Pancreas (tissue), 10 donors: Measurements from ENCODE around the gene LETM1. TPM values are rescaled to one million over a fixed set of nuclear protein-coding genes. Genes with fewer than 3 reads are reported as not detected.

Source experiments
- ATAC-seq, 4 donors: fragments of 200-7000 bp; cut with Tn5 transposase; one replicate each; pipeline versions ENCODE4 v1.8.0 to v1.9.1; 2020; ENCODE audit warnings: mild to moderate bottlenecking in 4 of 4, moderate library complexity in 4 of 4
- DNase-seq, 6 donors: peaks; one replicate each; pipeline ENCODE4 v3.0.0-alpha.2; 2020
- FAIRE-seq: peaks from 2 replicates; lab custom pipeline; 2012; peaks lifted over from hg19 to GRCh38; lab: Jason Lieb, UNC
- H3K27ac ChIP-seq, 4 donors: fragments of 200-600 bp; sonication (generic); 1 replicate in 3 of 4; 2 replicates in 1 of 4; pipeline versions ENCODE4 v1.5.0 to v1.8.0; 2020
- H3K27me3 ChIP-seq, 4 donors: fragments of 200-600 bp; one replicate each; pipeline ENCODE4 v1.8.0; 2021
- H3K36me3 ChIP-seq, 3 donors: fragments of 200-600 bp; sonication (generic) in 1 of 3; one replicate each; pipeline versions ENCODE4 v1.5.0 to v1.8.0; 2020 to 2021
- H3K4me1 ChIP-seq, 3 donors: fragments of 200-600 bp; one replicate each; pipeline ENCODE4 v1.8.0; 2021
- H3K4me3 ChIP-seq, 4 donors: fragments of 200-600 bp; sonication (generic) in 2 of 4; one replicate each; pipeline versions ENCODE4 v1.5.0 to v1.8.0; 2020 to 2021
- H3K9me3 ChIP-seq, 4 donors: fragments of 200-600 bp; one replicate each; pipeline ENCODE4 v1.8.0; 2021
- WGBS, 2 donors: extraction: QIAGEN DNeasy Blood & Tissue Kit; methylation state at CpG; one replicate each; pipeline ENCODE4 v1.1.7; 2013; 5-methylcytosine and 5-hydroxymethylcytosine counted together
- intact Hi-C, 3 donors: fragments of 100-400 bp; cut with DNase I; formaldehyde crosslinking; loops; one replicate each; pipeline versions ENCODE4 v1.11.1 to v1.14.2; 2022
- polyA plus RNA-seq, 2 donors: library from polyadenylated mRNA; stranded (reverse); fragments of 200-250 nt; gene quantifications; one replicate each; pipeline ENCODE4 v1.2.3, GENCODE V29; 2013
- total RNA-seq, 6 donors: library from RNA; stranded (reverse); fragmentation: NEBNext Ultra II Directional in 4 of 6; extraction: Animal tissue kit (Norgen Biotek cat#: 25700) in 4 of 6; gene quantifications; one replicate each; pipeline versions ENCODE4 v1.2.1 to v1.2.4, GENCODE V29; 2021 to 2023
- TF ChIP-seq, protein P1 (sequence below), 4 donors: fragments of 200-600 bp; sonication (generic) in 3 of 4; IDR thresholded peaks; one replicate each; pipeline versions ENCODE4 v1.5.0 to v1.8.0; 2021; ENCODE audit warnings: antibody characterized with exemption in 4 of 4
- donor health status: healthy with polysubstance abuse.
- donor health status: DM: no; HTN: no; CAD: no; lungs with moderate emphysema.
- donor health status: DM: no; HTN: no; CAD: no.
- donor health status: control.
- donor health status: control.
- donor health status: Bipolar disorder and iron deficiency.
- donor health status: DM: yes; HTN: yes; CAD: no.
- donor health status: DM: no; HTN: no; CAD: no.
- donor health status: DM: no; HTN: no; CAD: no.
- donor health status: DM: yes; HTN: yes; CAD: no.

Gene LETM1
- total and polyA plus RNA-seq, 8 donors = 13.0 to 28.0 (median 19.3) TPM

GRCh38 chr4:1833307-1834046, 22.5 kb downstream of the LETM1 start:
- no peak for FAIRE-seq
- Histone ChIP-seq H3K27ac (no peak overlapping the region), H3K4me1 (no peaks in the 10 kb centered on the region), H3K9me3 (no peaks in the 10 kb centered on the region), H3K27me3 (no peaks in the 10 kb centered on the region), H3K36me3 (peaks cover 3 to 36% (median 11%) of the 10 kb centered on the region in 3 donors), H3K4me3 (no peak overlapping the region)
- no peak for ATAC-seq
- TF ChIP-seq, protein P1, sequence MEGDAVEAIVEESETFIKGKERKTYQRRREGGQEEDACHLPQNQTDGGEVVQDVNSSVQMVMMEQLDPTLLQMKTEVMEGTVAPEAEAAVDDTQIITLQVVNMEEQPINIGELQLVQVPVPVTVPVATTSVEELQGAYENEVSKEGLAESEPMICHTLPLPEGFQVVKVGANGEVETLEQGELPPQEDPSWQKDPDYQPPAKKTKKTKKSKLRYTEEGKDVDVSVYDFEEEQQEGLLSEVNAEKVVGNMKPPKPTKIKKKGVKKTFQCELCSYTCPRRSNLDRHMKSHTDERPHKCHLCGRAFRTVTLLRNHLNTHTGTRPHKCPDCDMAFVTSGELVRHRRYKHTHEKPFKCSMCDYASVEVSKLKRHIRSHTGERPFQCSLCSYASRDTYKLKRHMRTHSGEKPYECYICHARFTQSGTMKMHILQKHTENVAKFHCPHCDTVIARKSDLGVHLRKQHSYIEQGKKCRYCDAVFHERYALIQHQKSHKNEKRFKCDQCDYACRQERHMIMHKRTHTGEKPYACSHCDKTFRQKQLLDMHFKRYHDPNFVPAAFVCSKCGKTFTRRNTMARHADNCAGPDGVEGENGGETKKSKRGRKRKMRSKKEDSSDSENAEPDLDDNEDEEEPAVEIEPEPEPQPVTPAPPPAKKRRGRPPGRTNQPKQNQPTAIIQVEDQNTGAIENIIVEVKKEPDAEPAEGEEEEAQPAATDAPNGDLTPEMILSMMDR (IDR thresholded peaks at IDR 0.05) = no peak
- WGBS, 2 donors = 93 to 95% methylated on average over 14 of the region's 14 CpGs
- no peak for DNase-seq
- intact Hi-C loops = no loop called here

DNA sequence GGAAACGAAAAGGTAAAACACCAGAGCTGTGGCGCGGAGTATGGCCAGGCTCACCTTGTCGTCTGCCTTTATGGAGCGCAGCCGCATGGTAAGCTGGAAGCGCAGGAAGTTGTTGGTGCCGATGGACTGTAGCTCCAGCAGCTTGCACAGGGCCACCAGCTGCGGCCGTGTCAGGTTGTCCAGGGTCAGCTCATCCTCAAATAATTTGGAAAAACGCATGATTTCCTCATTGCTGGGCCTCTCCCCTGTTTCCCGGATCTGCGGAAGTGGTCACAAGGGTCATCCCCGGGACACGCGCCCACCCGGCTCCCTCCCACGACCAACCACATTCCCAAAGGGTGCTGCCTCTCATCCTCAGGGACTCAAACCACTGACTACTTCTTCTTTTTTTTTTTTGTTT, 23.3 kb downstream of the LETM1 start:
- no peak for ATAC-seq
- TF ChIP-seq, protein P1 (IDR thresholded peaks at IDR 0.05) = no peak
- DNase-seq = no peak
- FAIRE-seq = no peak
- WGBS, 2 donors = 92 to 93% methylated on average over 18 of the region's 18 CpGs
- Histone ChIP-seq H3K36me3 (peaks cover 3 to 36% (median 11%) of the 10 kb centered on the region in 3 donors), H3K27ac (no peak overlapping the region), H3K9me3 (no peaks in the 10 kb centered on the region), H3K27me3 (no peaks in the 10 kb centered on the region), H3K4me1 (no peaks in the 10 kb centered on the region), H3K4me3 (no peak overlapping the region)
- intact Hi-C loops = no loop called here

DNA sequence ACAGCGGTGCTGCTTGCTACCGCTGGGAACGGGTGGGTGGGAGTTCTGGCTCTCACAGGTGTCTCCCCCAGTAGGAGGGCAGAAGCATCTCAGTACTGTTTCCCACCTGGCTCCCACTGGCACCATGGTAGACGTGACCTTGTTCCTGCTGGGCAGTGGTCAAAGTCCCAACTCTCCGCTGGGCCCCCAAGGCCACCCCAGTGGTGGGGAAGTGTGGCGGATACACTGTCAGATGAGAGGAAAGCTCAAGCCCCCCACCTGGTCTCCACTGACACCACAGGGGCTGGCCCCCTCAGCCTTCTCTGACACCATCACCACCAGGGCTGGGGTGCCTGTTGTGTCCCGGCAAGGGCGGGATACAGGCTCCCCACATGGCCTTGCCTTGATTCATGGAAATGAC, 24.6 kb downstream of the LETM1 start:
- Histone ChIP-seq H3K4me3 (no peak overlapping the region), H3K27ac (no peak overlapping the region), H3K9me3 (no peaks in the 10 kb centered on the region), H3K27me3 (no peaks in the 10 kb centered on the region), H3K36me3 (peaks cover 3 to 36% (median 11%) of the 10 kb centered on the region in 3 donors), H3K4me1 (no peaks in the 10 kb centered on the region)
- intact Hi-C loops = no loop called here
- FAIRE-seq (no peak), ATAC-seq (no peak), DNase-seq (no peak)
- 92 to 94% methylated on average over 8 of the region's 8 CpGs for WGBS, 2 donors
- TF ChIP-seq, protein P1 (IDR thresholded peaks at IDR 0.05) = no peak

- intact Hi-C loops = no loop called here
- Histone ChIP-seq H3K9me3 (no peaks in the 10 kb centered on the region), H3K4me3 (no peak overlapping the region), H3K27me3 (no peaks in the 10 kb centered on the region), H3K4me1 (no peaks in the 10 kb centered on the region), H3K36me3 (peaks cover 3 to 33% (median 11%) of the 10 kb centered on the region in 3 donors), H3K27ac (no peak overlapping the region)
- DNase-seq (no peak), ATAC-seq (no peak), FAIRE-seq (no peak)
- WGBS, 2 donors = 88 to 89% methylated on average over 8 of the region's 8 CpGs
- TF ChIP-seq, protein P1 (IDR thresholded peaks at IDR 0.05) = no peak
Observed at GRCh38 chr4:1830642-1831228, 25.2 kb downstream of the LETM1 start.

GRCh38 chr4:1830234-1830633, 25.7 kb downstream of the LETM1 start:
- Histone ChIP-seq H3K27ac (no peak overlapping the region), H3K36me3 (peaks cover 3 to 35% (median 11%) of the 10 kb centered on the region in 3 donors), H3K4me1 (no peaks in the 10 kb centered on the region), H3K4me3 (no peak overlapping the region), H3K9me3 (no peaks in the 10 kb centered on the region), H3K27me3 (no peaks in the 10 kb centered on the region)
- DNase-seq (no peak), ATAC-seq (no peak), FAIRE-seq (no peak)
- whole genome bisulfite sequencing, 2 donors = 97 to 98% methylated on average over 3 of the region's 3 CpGs
- intact Hi-C loops = no loop called here
- TF ChIP-seq, protein P1 (IDR thresholded peaks at IDR 0.05) = no peak
